ENCODE data around the gene DNAH10.
"Not testable (repeated sequence)": the region's sequence is repeated elsewhere in the genome, so short reads cannot be mapped to it uniquely, and the experiment has no call there.

DNAH10 gene

DNA sequence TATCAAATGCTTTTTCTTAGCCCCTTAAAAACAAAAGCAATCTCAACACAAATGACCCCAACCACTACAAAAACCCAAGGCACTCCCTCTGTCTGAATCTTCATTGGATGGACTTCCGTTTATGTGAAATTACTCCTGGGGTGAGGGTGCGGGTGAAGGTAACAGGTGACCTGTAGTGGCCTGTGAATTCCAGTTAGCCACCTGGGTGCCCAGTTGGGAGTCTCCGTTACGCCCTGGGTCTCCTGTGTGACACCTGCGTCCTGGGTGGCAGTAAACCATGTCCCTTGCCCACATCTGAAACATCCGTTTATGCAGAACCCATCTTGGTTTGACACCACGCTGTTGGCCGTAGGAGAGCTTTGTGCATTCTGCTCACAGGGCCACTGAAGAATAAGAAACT lies 148.0 kb downstream of the DNAH10 start:
- Histone ChIP-seq H3K14ac (ENCODE audit: low read length) (no peak overlapping the region), H4K91ac (ENCODE audit: low read depth, low read length, poor library complexity) (no peak overlapping the region), H3K36me3 (replicated peaks in 1 of 2; ENCODE audit: control insufficient read depth in 2 of 2, insufficient read depth in 2 of 2, low read length in 2 of 2) (no peaks in the 10 kb centered on the region), H3K27ac (replicated peaks; ENCODE audit: low read length) (no peak overlapping the region), H2BK5ac (ENCODE audit: low read length) (no peak overlapping the region), H3K9me3 (replicated peaks in 1 of 2; ENCODE audit: control insufficient read depth in 2 of 2, insufficient read depth in 1 of 2, low read depth in 1 of 2, low read length in 2 of 2) (no peaks in the 10 kb centered on the region), H3K23ac (ENCODE audit: low read depth, low read length, poor library complexity) (no peak overlapping the region), H3K4me1 (ENCODE audit: control insufficient read depth in 2 of 2, insufficient read depth in 1 of 2, low read depth in 1 of 2, low read length in 2 of 2) (peaks cover 8 to 9% of the 10 kb centered on the region in 2 donors), H3K27me3 (ENCODE audit: control insufficient read depth in 3 of 3, insufficient read depth in 3 of 3, low read depth in 1 of 3, low read length in 3 of 3) (no peaks in the 10 kb centered on the region), H2AFZ (ENCODE audit: low read length) (no peak overlapping the region), H3K9ac (ENCODE audit: low read depth, low read length, poor library complexity) (no peak overlapping the region), H3K18ac (ENCODE audit: low read length) (no peak overlapping the region), H3K79me1 (ENCODE audit: low read depth, low read length) (no peaks in the 10 kb centered on the region), H3K4ac (ENCODE audit: low read length) (no peak overlapping the region), H3K4me2 (ENCODE audit: insufficient read depth, low read length, poor library complexity, severe bottlenecking) (no peak overlapping the region), H2BK15ac (ENCODE audit: low read length) (no peak overlapping the region), H2BK12ac (ENCODE audit: low read length) (no peak overlapping the region), H2AK5ac (ENCODE audit: low read depth, low read length) (no peak overlapping the region), H4K8ac (ENCODE audit: low read depth, low read length) (no peak overlapping the region), H3K4me3 (ENCODE audit: low read length in 2 of 2) (peak overlapping the region in 1 of 2 donors; percentile 51), H2BK120ac (ENCODE audit: low read depth, low read length) (no peak overlapping the region)
- no peak for DNase-seq (ENCODE audit: low spot score)
- WGBS, 2 donors (ENCODE audit: extremely low coverage in 2 of 2, insufficient read length in 2 of 2, insufficient replicate concordance in 1 of 2) = no CpG with 5 or more reads among the region's 8 CpGs

DNA sequence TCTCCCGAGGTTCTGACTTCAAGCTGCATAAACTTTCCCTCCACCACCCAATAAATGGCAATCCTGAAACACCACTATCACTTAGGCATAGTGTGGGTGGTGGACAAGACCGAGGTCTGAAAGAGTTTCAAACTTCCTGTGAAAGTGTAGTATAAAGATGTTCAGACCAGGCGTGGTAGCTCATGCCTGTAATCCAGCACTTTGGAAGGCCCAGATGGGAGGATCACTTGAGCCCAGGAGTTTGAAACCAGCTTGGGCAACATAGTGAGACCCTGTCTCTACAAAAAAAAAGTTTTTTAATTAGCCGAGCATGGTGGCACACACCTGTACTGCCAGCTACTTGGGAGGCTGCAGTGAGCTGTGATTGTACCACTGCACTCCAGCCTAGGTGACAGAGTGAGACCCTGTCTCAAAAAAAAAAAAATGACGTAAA lies 148.7 kb downstream of the DNAH10 start:
- DNase-seq (ENCODE audit: low spot score) = no peak
- WGBS, 2 donors (ENCODE audit: extremely low coverage in 2 of 2, insufficient read length in 2 of 2, insufficient replicate concordance in 1 of 2) = no CpG with 5 or more reads among the region's 5 CpGs
- H4K91ac ChIP-seq (ENCODE audit: low read depth, low read length, poor library complexity) = no peak overlapping the region

DNA sequence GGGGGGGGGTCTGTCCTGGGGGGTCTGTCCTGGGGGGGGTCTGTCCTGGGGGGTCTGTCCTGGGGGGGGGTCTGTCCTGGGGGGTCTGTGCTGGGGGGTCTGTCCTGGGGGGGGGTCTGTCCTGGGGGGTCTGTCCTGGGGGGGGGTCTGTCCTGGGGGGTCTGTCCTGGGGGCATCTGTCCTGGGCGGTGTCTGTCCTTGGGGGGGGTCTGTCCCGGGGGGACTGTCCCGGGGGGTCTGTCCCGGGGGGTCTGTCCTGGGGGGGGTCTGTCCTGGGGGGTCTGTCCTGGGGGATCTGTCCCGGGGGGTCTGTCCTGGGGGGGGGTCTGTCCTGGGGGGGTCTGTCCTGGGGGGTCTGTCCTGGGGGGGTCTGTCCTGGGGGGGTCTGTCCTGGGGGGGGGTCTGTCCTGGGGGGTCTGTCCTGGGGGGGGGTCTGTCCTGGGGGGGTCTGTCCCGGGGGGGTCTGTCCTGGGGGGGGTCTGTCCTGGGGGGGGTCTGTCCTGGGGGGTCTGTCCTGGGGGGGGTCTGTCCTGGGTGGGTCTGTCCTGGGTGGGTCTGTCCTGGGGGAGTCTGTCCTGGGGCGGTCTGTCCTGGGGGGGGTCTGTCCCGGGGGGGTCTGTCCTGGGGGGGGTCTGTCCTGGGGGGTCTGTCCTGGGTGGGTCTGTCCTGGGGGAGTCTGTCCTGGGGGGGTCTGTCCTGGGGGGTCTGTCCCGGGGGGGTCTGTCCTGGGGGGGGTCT lies 149.7 kb downstream of the DNAH10 start:
- not testable (repeated sequence) for H3K14ac ChIP-seq (ENCODE audit: low read length); H2BK5ac ChIP-seq (ENCODE audit: low read length); H2BK15ac ChIP-seq (ENCODE audit: low read length); H3K27ac ChIP-seq (replicated peaks; ENCODE audit: low read length); H3K18ac ChIP-seq (ENCODE audit: low read length); DNase-seq (ENCODE audit: low spot score); H3K79me1 ChIP-seq (ENCODE audit: low read depth, low read length); H3K4ac ChIP-seq (ENCODE audit: low read length); H3K9ac ChIP-seq (ENCODE audit: low read depth, low read length, poor library complexity); H3K4me1 ChIP-seq (ENCODE audit: control insufficient read depth in 2 of 2, insufficient read depth in 1 of 2, low read depth in 1 of 2, low read length in 2 of 2); H3K9me3 ChIP-seq (replicated peaks in 1 of 2; ENCODE audit: control insufficient read depth in 2 of 2, insufficient read depth in 1 of 2, low read depth in 1 of 2, low read length in 2 of 2); H4K91ac ChIP-seq (ENCODE audit: low read depth, low read length, poor library complexity); H2AK5ac ChIP-seq (ENCODE audit: low read depth, low read length); H4K8ac ChIP-seq (ENCODE audit: low read depth, low read length); H3K4me3 ChIP-seq (ENCODE audit: low read length in 2 of 2); H2BK12ac ChIP-seq (ENCODE audit: low read length); H3K23ac ChIP-seq (ENCODE audit: low read depth, low read length, poor library complexity); H3K4me2 ChIP-seq (ENCODE audit: insufficient read depth, low read length, poor library complexity, severe bottlenecking); H2BK120ac ChIP-seq (ENCODE audit: low read depth, low read length); H3K36me3 ChIP-seq (replicated peaks in 1 of 2; ENCODE audit: control insufficient read depth in 2 of 2, insufficient read depth in 2 of 2, low read length in 2 of 2); H3K27me3 ChIP-seq (ENCODE audit: control insufficient read depth in 3 of 3, insufficient read depth in 3 of 3, low read depth in 1 of 3, low read length in 3 of 3); H2AFZ ChIP-seq (ENCODE audit: low read length)
- WGBS, 2 donors (ENCODE audit: extremely low coverage in 2 of 2, insufficient read length in 2 of 2, insufficient replicate concordance in 1 of 2) = no CpG with 5 or more reads among the region's 9 CpGs

More for the DNA sequence above, 148.7 kb downstream of the DNAH10 start:
- H2AK5ac ChIP-seq (ENCODE audit: low read depth, low read length) = no peak overlapping the region
- H3K9me3 ChIP-seq (replicated peaks in 1 of 2; ENCODE audit: control insufficient read depth in 2 of 2, insufficient read depth in 1 of 2, low read depth in 1 of 2, low read length in 2 of 2) = no peaks in the 10 kb centered on the region
- H3K27ac ChIP-seq (replicated peaks; ENCODE audit: low read length) = no peak overlapping the region
- H3K36me3 ChIP-seq (replicated peaks in 1 of 2; ENCODE audit: control insufficient read depth in 2 of 2, insufficient read depth in 2 of 2, low read length in 2 of 2) = no peaks in the 10 kb centered on the region
- H2BK12ac ChIP-seq (ENCODE audit: low read length) = no peak overlapping the region
- no peak overlapping the region for H2AFZ ChIP-seq (ENCODE audit: low read length)
- no peak overlapping the region for H3K4me2 ChIP-seq (ENCODE audit: insufficient read depth, low read length, poor library complexity, severe bottlenecking)
- no peaks in the 10 kb centered on the region for H3K79me1 ChIP-seq (ENCODE audit: low read depth, low read length)
- H3K9ac ChIP-seq (ENCODE audit: low read depth, low read length, poor library complexity) = no peak overlapping the region
- no peak overlapping the region for H4K8ac ChIP-seq (ENCODE audit: low read depth, low read length)
- no peak overlapping the region for H3K4me3 ChIP-seq (ENCODE audit: low read length in 2 of 2)
- no peak overlapping the region for H3K23ac ChIP-seq (ENCODE audit: low read depth, low read length, poor library complexity)
- no peak overlapping the region for H3K18ac ChIP-seq (ENCODE audit: low read length)
- no peak overlapping the region for H3K14ac ChIP-seq (ENCODE audit: low read length)
- no peak overlapping the region for H2BK15ac ChIP-seq (ENCODE audit: low read length)
- H3K4ac ChIP-seq (ENCODE audit: low read length) = no peak overlapping the region
- no peak overlapping the region for H2BK120ac ChIP-seq (ENCODE audit: low read depth, low read length)
- H3K4me1 ChIP-seq (ENCODE audit: control insufficient read depth in 2 of 2, insufficient read depth in 1 of 2, low read depth in 1 of 2, low read length in 2 of 2) = peaks cover 8 to 9% of the 10 kb centered on the region in 2 donors
- H3K27me3 ChIP-seq (ENCODE audit: control insufficient read depth in 3 of 3, insufficient read depth in 3 of 3, low read depth in 1 of 3, low read length in 3 of 3) = no peaks in the 10 kb centered on the region
- no peak overlapping the region for H2BK5ac ChIP-seq (ENCODE audit: low read length)

DNA sequence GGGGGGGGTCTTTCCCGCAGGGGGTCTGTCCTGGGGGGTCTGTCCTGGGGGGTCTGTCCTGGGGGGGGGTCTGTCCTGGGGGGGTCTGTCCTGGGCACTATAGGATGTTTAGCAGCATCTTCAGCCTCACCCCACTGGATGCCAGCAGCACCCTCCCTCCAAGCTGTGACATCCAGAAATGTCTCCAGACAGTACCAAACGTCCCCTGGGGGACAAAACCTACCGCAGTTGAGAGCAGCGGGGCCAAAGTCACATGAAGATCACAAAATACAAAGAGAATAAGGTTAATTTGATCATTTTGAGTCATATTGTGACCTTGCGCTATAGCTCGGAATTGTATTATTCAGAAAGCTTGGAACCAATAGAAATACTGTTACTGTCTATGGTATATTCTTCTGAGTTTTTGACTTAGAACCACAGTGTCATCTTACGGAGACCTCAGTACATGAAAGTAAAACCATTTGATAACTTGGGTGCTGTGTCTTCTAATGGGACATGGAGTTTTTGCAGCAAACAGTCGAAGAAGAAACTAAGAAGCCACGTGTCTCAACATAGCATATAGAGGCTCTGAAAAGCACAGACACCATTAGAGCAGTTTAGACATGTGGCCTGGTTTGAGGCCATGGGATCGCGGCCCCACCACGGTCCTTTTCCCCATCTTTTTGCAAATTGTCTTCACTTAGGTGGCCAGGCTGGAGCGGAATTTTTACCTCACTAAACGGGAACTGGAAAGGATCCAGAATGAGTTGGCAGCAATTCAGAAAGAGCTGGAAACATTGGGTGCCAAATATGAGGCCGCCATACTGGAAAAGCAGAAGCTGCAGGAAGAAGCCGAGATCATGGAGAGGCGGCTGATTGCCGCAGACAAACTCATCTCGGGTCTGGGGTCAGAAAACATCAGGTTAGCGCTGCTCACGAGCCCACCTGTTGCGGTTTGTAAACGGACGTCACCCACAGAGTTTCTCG lies 150.6 kb downstream of the DNAH10 start:
- H3K14ac ChIP-seq (ENCODE audit: low read length) = no peak overlapping the region
- H3K4me1 ChIP-seq (ENCODE audit: control insufficient read depth in 2 of 2, insufficient read depth in 1 of 2, low read depth in 1 of 2, low read length in 2 of 2) = peaks cover 0 to 2% of the 10 kb centered on the region in 2 donors
- no peak overlapping the region for H2BK12ac ChIP-seq (ENCODE audit: low read length)
- no peak overlapping the region for H2BK5ac ChIP-seq (ENCODE audit: low read length)
- H3K9me3 ChIP-seq (replicated peaks in 1 of 2; ENCODE audit: control insufficient read depth in 2 of 2, insufficient read depth in 1 of 2, low read depth in 1 of 2, low read length in 2 of 2) = no peaks in the 10 kb centered on the region
- H3K79me1 ChIP-seq (ENCODE audit: low read depth, low read length) = no peaks in the 10 kb centered on the region
- no peak overlapping the region for H3K23ac ChIP-seq (ENCODE audit: low read depth, low read length, poor library complexity)
- H3K4me3 ChIP-seq (ENCODE audit: low read length in 2 of 2) = no peak overlapping the region
- no peak overlapping the region for H2BK120ac ChIP-seq (ENCODE audit: low read depth, low read length)
- no peak overlapping the region for H2AFZ ChIP-seq (ENCODE audit: low read length)
- no peak overlapping the region for H3K4ac ChIP-seq (ENCODE audit: low read length)
- H2AK5ac ChIP-seq (ENCODE audit: low read depth, low read length) = no peak overlapping the region
- H4K91ac ChIP-seq (ENCODE audit: low read depth, low read length, poor library complexity) = no peak overlapping the region
- no peak overlapping the region for H3K18ac ChIP-seq (ENCODE audit: low read length)
- H3K27ac ChIP-seq (replicated peaks; ENCODE audit: low read length) = no peak overlapping the region
- no peak overlapping the region for H3K4me2 ChIP-seq (ENCODE audit: insufficient read depth, low read length, poor library complexity, severe bottlenecking)
- H3K27me3 ChIP-seq (ENCODE audit: control insufficient read depth in 3 of 3, insufficient read depth in 3 of 3, low read depth in 1 of 3, low read length in 3 of 3) = no peaks in the 10 kb centered on the region
- no CpG with 5 or more reads among the region's 25 CpGs for WGBS, 2 donors (ENCODE audit: extremely low coverage in 2 of 2, insufficient read length in 2 of 2, insufficient replicate concordance in 1 of 2)
- no peak overlapping the region for H4K8ac ChIP-seq (ENCODE audit: low read depth, low read length)
- no peak overlapping the region for H3K9ac ChIP-seq (ENCODE audit: low read depth, low read length, poor library complexity)
- H3K36me3 ChIP-seq (replicated peaks in 1 of 2; ENCODE audit: control insufficient read depth in 2 of 2, insufficient read depth in 2 of 2, low read length in 2 of 2) = no peaks in the 10 kb centered on the region
- no peak for DNase-seq (ENCODE audit: low spot score)
- H2BK15ac ChIP-seq (ENCODE audit: low read length) = no peak overlapping the region

All from neuronal stem cell (in vitro differentiated cells).